K562 (cell line): ENCODE data around the gene GATA1. TPM values are rescaled to one million over a fixed set of nuclear protein-coding genes. Genes with fewer than 3 reads are reported as not detected.

ENCODE experiments used
- AFF1 ChIP-seq, 2 experiments: fragments of 450-650 bp; IDR thresholded peaks; 2 replicates each; pipeline ENCODE4 v1.6.1; 2018; ENCODE audit warnings: mild to moderate bottlenecking in 2 of 2, low read depth in 1 of 2; ENCODE audit not compliant: partially characterized antibody in 2 of 2
- E2F8 ChIP-seq: fragments of 450-650 bp; IDR thresholded peaks from 2 replicates; pipeline ENCODE4 v1.7.1; 2018; ENCODE audit warnings: mild to moderate bottlenecking, low read depth; ENCODE audit not compliant: partially characterized antibody
- HDAC2 ChIP-seq: fragments of 450-650 bp; IDR thresholded peaks from 2 replicates; pipeline ENCODE4 v1.6.1; 2016; ENCODE audit warnings: mild to moderate bottlenecking
- HMBOX1 ChIP-seq: sonication (generic); IDR thresholded peaks from 2 replicates; pipeline ENCODE4 v1.6.1; 2016
- PKNOX1 ChIP-seq: fragments of 450-650 bp; IDR thresholded peaks from 2 replicates; pipeline ENCODE4 v1.6.1; 2016
- PYGO2 ChIP-seq: fragments of 450-650 bp; IDR thresholded peaks from 2 replicates; pipeline ENCODE4 v1.6.1; 2016; ENCODE audit warnings: mild to moderate bottlenecking, missing genetic modification characterization, moderate library complexity, missing compliant biosample characterization
- RHOXF2B ChIP-seq: fragments of 250-450 bp; sonication (Bioruptor Pico); conservative IDR thresholded peaks from 2 replicates; pipeline ENCODE4 v1.5.1; 2021
- THRB ChIP-seq: fragments of 450-650 bp; formaldehyde crosslinking; conservative IDR thresholded peaks from 2 replicates; pipeline ENCODE4 v1.4.0; 2022; ENCODE audit warnings: mild to moderate bottlenecking, missing genetic modification characterization
- U2AF1 ChIP-seq: fragments of 200-400 bp; formaldehyde crosslinking; optimal IDR thresholded peaks from 2 replicates; pipeline ENCODE3; 2017; ENCODE audit warnings: mild to moderate bottlenecking, low read depth, low read length, moderate library complexity
- ZBTB17 ChIP-seq: fragments of 450-650 bp; formaldehyde crosslinking; IDR thresholded peaks from 2 replicates; pipeline ENCODE4 v1.4.0; 2020; ENCODE audit warnings: mild to moderate bottlenecking
- ZBTB9 ChIP-seq: fragments of 450-650 bp; formaldehyde crosslinking; IDR thresholded peaks from 2 replicates; pipeline ENCODE4 v1.4.0; 2020; ENCODE audit warnings: mild to moderate bottlenecking, moderate library complexity
- polyA plus RNA-seq, 8 experiments: library from polyadenylated mRNA; depleted of rRNA in 4 of 8; stranded (reverse) in 5 of 8; unstranded in 3 of 8; fragments of >200 nt; fragmentation: Nextera tagmentation in 2 of 8; fragmentation: Illumina TruSeq in 1 of 8; extraction: Ambion mirVana in 2 of 8; extraction: Trizol in 1 of 8; gene quantifications; 2 replicates each; pipeline versions ENCODE4 v1.2.1 to v1.2.3, GENCODE V29; 2011 to 2014; ENCODE audit warnings: inconsistent platforms in 1 of 8, missing spikeins in 1 of 8
- total RNA-seq, 7 experiments: library from RNA; depleted of rRNA in 6 of 7; stranded (reverse); fragments of >200 nt in 6 of 7; fragmentation: Illumina TruSeq in 2 of 7; extraction: Trizol in 2 of 7; gene quantifications; 2 replicates each; pipeline versions ENCODE4 v1.2.1 to v1.2.3, GENCODE V29; 2011 to 2021; ENCODE audit warnings: low replicate concordance in 1 of 7

GATA1 gene
- total and polyA plus RNA-seq, 9 of the 15 experiments (the other 6 are each of a cell fraction or from before 2014, with no cell fraction given): 11.9 to 291 (median 116) TPM

GRCh38 chrX:48802089-48802904, 15.9 kb downstream of the GATA1 start (continued):
- TF ChIP-seq ZBTB9 (CRISPR knock-in tag) (peak; percentile 55; the same call in 1 of the 2 replicates), THRB (CRISPR knock-in tag) (peak; percentile 94), ZBTB17 (no peak), PYGO2 (no peak), HMBOX1 (peak; percentile 9; the same call in 1 of the 2 replicates), HDAC2 (peak; percentile 62; the same call in 1 of the 2 replicates), E2F8 (no peak), PKNOX1 (peak; percentile 34), RHOXF2B (CRISPR knock-in tag) (no peak), AFF1 (IDR thresholded peaks at IDR 0.05; ENCODE audit: low read depth in 1 of 2, partially characterized antibody in 2 of 2) (peak in 1 of 2 experiments; percentile 81), U2AF1 (no peak)
